ENCODE data around the gene RNASE7. TPM values are rescaled to one million over a fixed set of nuclear protein-coding genes. Genes with fewer than 3 reads are reported as not detected.
A peak's percentile ranks its signal among the peaks of the same experiment; 100 is the strongest.
"Not testable (repeated sequence)": the region's sequence is repeated elsewhere in the genome, so short reads cannot be mapped to it uniquely, and the experiment has no call there.

Gene RNASE7
- total RNA-seq, 2 donors from 2014 or later, result not detected

DNA sequence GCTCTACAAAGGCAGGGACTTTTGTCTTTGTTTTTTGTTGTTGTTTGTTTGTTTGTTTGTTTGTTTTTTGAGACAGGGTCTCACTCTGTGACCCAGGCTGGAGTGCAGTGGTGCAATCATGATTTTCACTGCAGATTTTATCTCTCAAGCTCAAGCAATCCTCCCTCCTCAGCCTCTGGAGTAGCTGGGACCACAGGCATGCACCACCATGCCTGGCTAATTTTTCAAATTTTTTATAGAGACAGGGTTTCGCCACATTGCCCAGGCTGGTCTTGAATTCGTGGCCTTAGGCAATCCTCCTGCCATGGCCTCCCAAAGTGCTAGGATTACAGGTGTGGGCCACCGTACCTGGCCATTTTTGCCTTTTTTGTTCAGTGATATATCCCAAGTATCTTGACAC lies 1.2 kb upstream of the RNASE7 start:
- H3K27ac Mint-ChIP-seq; DNase-seq (ENCODE audit: low spot score); H3K9me3 Mint-ChIP-seq; H3K4me1 Mint-ChIP-seq (ENCODE audit: low read depth in 2 of 2); H3K4me3 Mint-ChIP-seq; H3K36me3 Mint-ChIP-seq; ATAC-seq: not testable (repeated sequence)
- H3K27me3 Mint-ChIP-seq, result peaks cover 32 to 35% of the 10 kb centered on the region in 2 donors

- no peak overlapping the region for H3K4me3 Mint-ChIP-seq
- no peak overlapping the region for H3K27ac Mint-ChIP-seq
- H3K36me3 Mint-ChIP-seq, result no peaks in the 10 kb centered on the region
- peaks cover 0 to 5% of the 10 kb centered on the region in 2 donors for H3K4me1 Mint-ChIP-seq (ENCODE audit: low read depth in 2 of 2)
- H3K9me3 Mint-ChIP-seq, result no peaks in the 10 kb centered on the region
- ATAC-seq (peak in 1 of 2 donors; percentile 45), DNase-seq (ENCODE audit: low spot score) (no peak)
- H3K27me3 Mint-ChIP-seq, result peaks cover 29 to 30% of the 10 kb centered on the region in 2 donors
Measured at GRCh38 chr14:21042918-21043317, 756 bp downstream of the RNASE7 start.

GRCh38 chr14:21043387-21043973 lies 1.3 kb downstream of the RNASE7 start:
- ATAC-seq, result peak in 1 of 2 donors; percentile 13
- no peak for DNase-seq (ENCODE audit: low spot score)
- no peaks in the 10 kb centered on the region for H3K9me3 Mint-ChIP-seq
- H3K4me3 Mint-ChIP-seq, result no peak overlapping the region
- H3K27ac Mint-ChIP-seq, result no peak overlapping the region
- peaks cover 0 to 5% of the 10 kb centered on the region in 2 donors for H3K4me1 Mint-ChIP-seq (ENCODE audit: low read depth in 2 of 2)
- H3K36me3 Mint-ChIP-seq, result no peaks in the 10 kb centered on the region
- peaks cover 27 to 29% of the 10 kb centered on the region in 2 donors for H3K27me3 Mint-ChIP-seq

- Mint-ChIP-seq H3K4me3 (no peak overlapping the region), H3K4me1 (ENCODE audit: low read depth in 2 of 2) (peaks cover 0 to 5% of the 10 kb centered on the region in 2 donors), H3K9me3 (no peaks in the 10 kb centered on the region), H3K36me3 (no peaks in the 10 kb centered on the region), H3K27ac (no peak overlapping the region), H3K27me3 (peaks cover 29% of the 10 kb centered on the region in 2 donors)
- DNase-seq (ENCODE audit: low spot score) (no peak), ATAC-seq (peak in 1 of 2 donors; percentile 15)
Measured at GRCh38 chr14:21043974-21044618, 1.9 kb downstream of the RNASE7 start.

GRCh38 chr14:21047378-21047781 lies 5.2 kb downstream of the RNASE7 start:
- peaks cover 24 to 28% of the 10 kb centered on the region in 2 donors for H3K27me3 Mint-ChIP-seq
- DNase-seq (ENCODE audit: low spot score) (no peak), ATAC-seq (no peak)
- H3K9me3 Mint-ChIP-seq, result no peaks in the 10 kb centered on the region
- H3K27ac Mint-ChIP-seq, result no peak overlapping the region
- no peaks in the 10 kb centered on the region for H3K36me3 Mint-ChIP-seq
- no peak overlapping the region for H3K4me3 Mint-ChIP-seq
- peaks cover 0 to 5% of the 10 kb centered on the region in 2 donors for H3K4me1 Mint-ChIP-seq (ENCODE audit: low read depth in 2 of 2)

DNA sequence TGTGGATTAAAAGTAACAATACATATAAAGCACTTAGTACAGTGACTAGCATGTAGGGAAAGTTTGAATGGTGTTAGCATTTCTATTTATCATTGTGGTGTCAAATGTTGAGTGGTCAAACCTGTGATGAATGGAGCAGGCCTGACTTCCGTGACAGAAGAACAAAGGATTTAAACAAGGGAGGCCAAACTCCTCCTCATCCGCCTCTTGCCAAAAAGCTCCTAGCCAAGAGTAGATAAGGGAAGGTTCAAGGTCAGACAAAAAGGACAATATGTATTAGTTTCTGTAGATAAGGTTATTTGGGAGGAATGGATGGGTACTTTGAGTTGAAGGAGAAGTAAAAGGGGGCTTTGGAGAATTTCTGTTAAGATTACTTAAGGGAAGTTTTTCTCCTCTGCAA lies 6.5 kb downstream of the RNASE7 start:
- ATAC-seq, result no peak
- no peak for DNase-seq (ENCODE audit: low spot score)
- Mint-ChIP-seq H3K9me3 (no peaks in the 10 kb centered on the region), H3K27me3 (peaks cover 18 to 28% of the 10 kb centered on the region in 2 donors), H3K27ac (no peak overlapping the region), H3K4me1 (ENCODE audit: low read depth in 2 of 2) (peaks cover 0 to 5% of the 10 kb centered on the region in 2 donors), H3K4me3 (no peak overlapping the region), H3K36me3 (no peaks in the 10 kb centered on the region)

- ATAC-seq, result no peak
- H3K9me3 Mint-ChIP-seq, result no peaks in the 10 kb centered on the region
Measured at GRCh38 chr14:21049271-21049673, 7.1 kb downstream of the RNASE7 start.

DNA sequence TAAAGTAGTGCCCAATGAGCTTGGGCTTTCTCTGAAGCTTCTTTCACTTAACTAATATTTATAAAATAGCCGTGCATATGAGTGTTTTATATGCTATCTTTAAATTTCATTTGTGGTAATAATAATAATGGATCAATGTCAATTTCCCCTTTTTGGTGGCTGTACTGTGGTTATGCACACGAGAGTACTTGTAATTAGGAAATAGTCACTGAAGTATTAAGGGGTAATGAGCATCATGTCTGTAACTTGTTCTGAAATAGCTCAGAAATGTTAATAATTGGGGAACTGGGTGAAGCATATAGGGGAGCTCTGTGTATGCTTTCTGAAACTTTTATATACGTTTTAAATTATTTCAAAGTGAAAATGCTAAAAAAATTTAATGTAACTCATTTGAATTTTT lies 8.4 kb downstream of the RNASE7 start:
- Mint-ChIP-seq H3K36me3 (no peaks in the 10 kb centered on the region), H3K4me1 (ENCODE audit: low read depth in 2 of 2) (no peaks in the 10 kb centered on the region), H3K9me3 (no peaks in the 10 kb centered on the region), H3K4me3 (no peak overlapping the region), H3K27ac (no peak overlapping the region), H3K27me3 (peaks cover 8 to 13% of the 10 kb centered on the region in 2 donors)
- DNase-seq (ENCODE audit: low spot score) (no peak), ATAC-seq (no peak)

More at GRCh38 chr14:21049271-21049673, 7.1 kb downstream of the RNASE7 start:
- peaks cover 16 to 26% of the 10 kb centered on the region in 2 donors for H3K27me3 Mint-ChIP-seq
- peaks cover 0 to 3% of the 10 kb centered on the region in 2 donors for H3K4me1 Mint-ChIP-seq (ENCODE audit: low read depth in 2 of 2)
- DNase-seq (ENCODE audit: low spot score), result no peak
- H3K27ac Mint-ChIP-seq, result no peak overlapping the region
- H3K4me3 Mint-ChIP-seq, result no peak overlapping the region
- no peaks in the 10 kb centered on the region for H3K36me3 Mint-ChIP-seq

DNA sequence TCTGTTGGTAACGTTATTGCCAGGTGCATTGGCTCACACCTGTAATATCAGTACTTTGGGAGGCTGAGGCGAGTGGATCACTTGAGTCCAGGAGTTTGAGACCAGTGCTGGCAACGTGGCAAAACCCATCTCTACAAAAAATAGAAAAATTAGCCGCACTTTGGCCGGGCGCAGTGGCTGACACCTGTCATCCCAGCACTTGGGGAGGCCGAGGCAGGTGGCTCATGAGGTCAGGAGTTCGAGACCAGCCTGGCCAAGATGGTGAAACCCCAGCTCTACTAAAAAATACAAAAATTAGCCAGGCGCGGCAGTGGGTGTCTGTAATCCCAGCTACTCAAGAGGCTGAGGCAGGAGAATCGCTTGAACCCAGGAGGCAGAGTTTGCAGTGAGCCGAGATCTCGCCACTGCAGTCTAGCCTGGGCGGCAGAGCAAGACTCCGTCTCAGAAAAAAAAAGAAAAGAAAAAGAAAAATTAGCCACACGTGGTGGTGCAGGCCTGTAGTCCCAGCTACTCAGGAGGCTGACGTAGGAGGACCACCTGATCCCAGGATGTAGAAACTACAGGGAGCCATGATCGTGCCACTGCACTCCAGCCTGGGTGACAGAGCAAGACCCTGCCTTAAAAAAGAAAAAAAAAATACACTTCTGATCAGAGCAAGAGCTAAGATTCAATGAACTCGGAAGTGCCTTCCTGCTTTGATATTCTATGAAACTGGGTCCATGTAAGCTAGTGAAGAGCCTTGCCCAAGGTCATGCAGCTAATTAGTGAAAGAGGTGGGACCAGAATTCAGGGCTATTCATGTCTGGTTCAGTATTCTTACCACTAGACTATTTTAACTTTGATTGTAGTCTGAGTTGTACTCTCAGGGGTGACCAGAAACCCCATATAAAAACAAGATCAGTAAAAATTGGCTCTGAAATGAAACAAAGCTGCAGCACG lies 11.3 kb downstream of the RNASE7 start:
- no peak overlapping the region for H3K27ac Mint-ChIP-seq
- no peaks in the 10 kb centered on the region for H3K9me3 Mint-ChIP-seq
- H3K36me3 Mint-ChIP-seq, result no peaks in the 10 kb centered on the region
- H3K4me3 Mint-ChIP-seq, result no peak overlapping the region
- no peak for ATAC-seq
- no peak for DNase-seq (ENCODE audit: low spot score)
- no peaks in the 10 kb centered on the region for H3K4me1 Mint-ChIP-seq (ENCODE audit: low read depth in 2 of 2)
- peaks cover 5 to 11% of the 10 kb centered on the region in 2 donors for H3K27me3 Mint-ChIP-seq

DNA sequence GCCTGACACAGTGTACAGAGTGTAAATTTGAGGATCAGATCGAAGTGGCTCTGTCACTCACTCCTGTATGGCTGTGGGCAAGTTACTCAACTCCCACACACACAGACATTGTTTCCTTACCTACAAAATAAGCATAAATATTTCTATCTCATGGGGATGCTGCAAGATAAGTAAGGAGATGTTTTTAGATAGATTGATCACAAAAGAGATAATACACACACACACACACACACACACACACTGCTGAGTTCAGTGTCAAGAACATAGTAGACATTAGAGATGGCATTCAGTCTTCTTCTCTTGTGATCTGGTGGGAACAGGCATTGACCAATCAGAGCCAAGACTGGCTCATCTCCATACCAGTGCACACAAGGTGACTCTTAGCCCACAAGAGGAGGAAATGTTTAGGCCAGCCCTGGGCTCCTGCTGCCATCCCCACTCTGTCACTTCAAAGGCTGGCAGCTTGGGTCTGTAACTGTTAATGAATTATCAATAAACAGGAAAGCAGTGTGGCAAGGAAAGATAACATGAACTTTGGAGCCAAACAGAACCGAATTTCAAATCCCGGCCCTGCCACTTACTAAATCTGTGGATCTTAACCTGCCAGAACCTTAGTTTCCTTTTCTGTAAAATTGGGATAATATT lies 12.1 kb downstream of the RNASE7 start:
- Mint-ChIP-seq H3K27ac (no peak overlapping the region), H3K4me1 (ENCODE audit: low read depth in 2 of 2) (no peaks in the 10 kb centered on the region), H3K27me3 (peaks cover 2 to 11% of the 10 kb centered on the region in 2 donors), H3K4me3 (no peak overlapping the region), H3K36me3 (no peaks in the 10 kb centered on the region), H3K9me3 (no peaks in the 10 kb centered on the region)
- no peak for DNase-seq (ENCODE audit: low spot score)
- peak in 1 of 2 donors; percentile 14 for ATAC-seq

- no peak overlapping the region for H3K27ac Mint-ChIP-seq
- H3K36me3 Mint-ChIP-seq, result no peaks in the 10 kb centered on the region
- ATAC-seq, result no peak
- H3K4me3 Mint-ChIP-seq, result no peak overlapping the region
- H3K4me1 Mint-ChIP-seq (ENCODE audit: low read depth in 2 of 2), result no peaks in the 10 kb centered on the region
- H3K27me3 Mint-ChIP-seq, result peaks cover 4 to 14% of the 10 kb centered on the region in 2 donors
- DNase-seq (ENCODE audit: low spot score), result no peak
- H3K9me3 Mint-ChIP-seq, result no peaks in the 10 kb centered on the region
Measured at GRCh38 chr14:21054768-21055145, 12.6 kb downstream of the RNASE7 start.

DNA sequence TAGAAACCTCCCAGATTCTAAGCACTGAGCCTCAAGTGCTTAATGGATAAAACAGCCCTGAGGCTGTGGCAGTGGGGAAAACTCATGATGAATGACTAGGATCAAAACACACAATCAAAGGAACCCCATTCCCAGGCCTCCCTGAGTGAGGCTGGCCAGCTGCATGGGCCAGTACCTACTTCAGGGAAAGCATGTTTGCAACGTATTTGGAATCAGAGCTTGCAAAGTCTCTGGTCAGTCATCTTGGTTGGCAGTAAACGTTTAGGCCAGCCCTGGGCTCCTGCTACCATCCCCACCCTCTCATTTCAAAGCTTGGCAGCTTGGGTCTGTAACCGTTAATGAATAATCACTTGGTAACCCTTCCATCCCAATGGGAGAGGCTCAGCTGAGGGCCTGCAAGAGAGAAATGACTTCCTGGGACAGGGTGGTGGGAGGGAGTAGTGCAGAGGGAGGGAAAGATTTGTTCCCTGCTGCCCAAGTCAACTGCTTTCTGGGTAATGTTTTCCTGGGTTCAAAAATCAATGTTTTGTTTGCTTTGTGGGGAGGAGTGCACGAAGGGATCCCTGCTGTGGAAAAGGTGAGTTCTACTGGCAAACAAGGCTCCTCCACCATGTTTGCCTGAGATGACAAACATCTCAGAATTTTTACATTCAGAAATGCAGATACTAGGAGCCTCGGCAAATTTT lies 13.4 kb downstream of the RNASE7 start:
- H3K9me3 Mint-ChIP-seq, result no peaks in the 10 kb centered on the region
- H3K4me1 Mint-ChIP-seq (ENCODE audit: low read depth in 2 of 2), result no peaks in the 10 kb centered on the region
- DNase-seq (ENCODE audit: low spot score), result no peak
- H3K4me3 Mint-ChIP-seq, result no peak overlapping the region
- no peaks in the 10 kb centered on the region for H3K36me3 Mint-ChIP-seq
- H3K27me3 Mint-ChIP-seq, result peaks cover 10 to 22% of the 10 kb centered on the region in 2 donors
- ATAC-seq, result no peak
- H3K27ac Mint-ChIP-seq, result no peak overlapping the region

DNA sequence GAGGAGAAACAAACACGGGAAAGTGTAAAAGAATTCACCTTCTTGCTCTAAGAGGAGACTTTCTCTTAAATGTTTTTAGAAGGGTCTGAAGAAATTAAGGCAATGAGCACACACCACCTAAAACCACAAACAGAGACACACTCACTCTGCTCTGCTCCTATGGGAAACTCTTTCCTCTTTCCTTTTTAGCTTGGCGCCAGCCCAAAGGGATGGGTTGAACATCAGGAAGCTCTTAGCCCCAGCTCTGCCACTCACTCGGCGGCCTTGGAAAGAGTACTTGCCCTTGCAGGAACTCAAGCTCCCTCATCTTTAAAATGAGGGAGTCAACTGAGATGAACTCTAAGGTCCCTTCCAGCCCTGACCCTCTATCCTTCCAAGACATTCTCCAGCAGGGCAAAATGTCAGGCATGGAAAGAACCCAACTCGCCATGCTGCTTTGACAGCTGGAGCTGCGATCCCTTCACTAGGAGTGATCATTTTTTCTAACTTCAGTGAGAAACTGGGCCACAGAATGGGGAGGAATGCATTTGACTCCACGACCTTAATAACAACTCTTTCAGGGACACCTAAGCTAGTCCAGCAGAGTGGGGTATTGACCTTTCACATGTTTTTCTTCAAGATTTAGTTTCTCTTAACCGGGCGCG lies 14.5 kb downstream of the RNASE7 start:
- no peak for DNase-seq (ENCODE audit: low spot score)
- Mint-ChIP-seq H3K27me3 (peaks cover 12 to 31% of the 10 kb centered on the region in 2 donors), H3K36me3 (no peaks in the 10 kb centered on the region), H3K27ac (no peak overlapping the region), H3K9me3 (no peaks in the 10 kb centered on the region), H3K4me3 (no peak overlapping the region), H3K4me1 (ENCODE audit: low read depth in 2 of 2) (no peaks in the 10 kb centered on the region)
- no peak for ATAC-seq
